NCI-H2171 treated with DMSO at 0.1 percent for 48 hours (cell line): ENCODE results near the gene RPGR.

Source experiments
- DNase-seq: peaks from one replicate; lab custom pipeline; 2025; lab: John Stamatoyannopoulos, UW

The RPGR gene

DNA sequence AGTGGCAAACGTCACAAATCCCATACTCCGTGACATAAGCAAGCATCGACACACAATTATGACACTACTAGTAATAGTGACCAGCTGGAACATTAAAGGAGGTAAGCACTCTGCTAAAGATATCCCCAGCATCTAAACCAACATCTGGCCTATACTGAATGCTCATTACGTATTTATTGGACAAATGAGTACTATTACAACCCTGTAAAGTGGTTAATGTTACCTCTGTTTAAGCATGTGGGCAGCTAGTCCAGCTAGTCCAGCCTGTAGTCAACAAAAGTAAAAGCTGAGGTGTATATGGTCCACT is 419 bp upstream of the RPGR start:
- no peak for DNase-seq

DNA sequence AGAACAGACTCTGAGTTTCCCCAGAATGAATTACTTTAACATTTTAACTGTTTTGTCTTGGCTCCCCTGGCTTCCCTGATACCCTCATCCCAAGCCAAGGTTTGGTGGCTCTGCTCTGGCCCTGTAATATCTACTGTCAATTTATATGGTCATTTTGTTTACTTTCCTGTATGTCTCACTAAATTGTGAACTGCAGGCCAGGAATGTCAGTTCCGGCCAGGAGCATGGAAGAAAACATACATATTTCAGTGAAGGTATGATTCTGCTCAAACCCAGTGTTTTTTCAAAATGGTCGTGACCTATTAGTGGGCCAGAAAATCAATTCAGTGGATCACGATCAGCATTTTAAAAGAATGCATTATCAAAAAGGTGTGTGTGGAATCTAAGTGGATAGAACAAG is 1.2 kb downstream of the RPGR start:
- no peak for DNase-seq

DNA sequence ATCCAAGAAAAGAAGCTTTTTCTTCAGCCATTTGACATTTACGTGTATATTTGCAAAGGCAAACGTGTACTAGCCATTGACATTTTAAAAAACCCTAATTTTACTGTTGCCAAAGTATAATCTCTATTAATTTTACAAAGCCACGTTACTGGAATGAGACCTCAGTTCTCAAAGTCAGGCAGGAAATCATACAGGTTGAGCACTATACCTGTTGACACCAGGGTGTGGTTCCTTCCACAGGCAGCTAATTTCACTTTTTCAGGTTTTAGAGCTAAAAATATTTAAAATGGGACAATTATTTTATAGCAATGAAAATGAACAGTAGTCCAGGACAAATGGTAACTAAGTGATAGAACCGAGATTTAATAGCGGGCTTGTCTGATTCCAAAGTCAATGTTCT is 6.5 kb downstream of the RPGR start:
- no peak for DNase-seq

DNA sequence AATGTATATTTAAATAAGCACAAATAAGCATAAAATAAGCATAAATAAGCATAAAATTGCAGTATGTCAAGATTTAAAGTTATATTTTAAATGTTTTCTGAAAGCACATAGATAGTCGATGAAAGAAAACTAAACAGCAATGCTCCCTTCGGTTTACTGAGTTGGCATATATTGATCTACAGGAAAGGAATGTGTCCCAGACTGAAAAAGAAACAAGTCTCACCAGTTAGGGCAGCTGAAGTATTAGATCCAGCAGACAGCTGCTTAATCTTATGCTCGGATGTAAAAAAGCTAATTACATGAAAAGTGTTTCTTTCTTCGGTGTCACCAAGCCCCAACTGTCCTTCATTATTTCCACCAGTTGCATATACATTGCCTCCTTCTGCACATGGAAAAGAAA is 8.7 kb downstream of the RPGR start:
- DNase-seq, result no peak

DNA sequence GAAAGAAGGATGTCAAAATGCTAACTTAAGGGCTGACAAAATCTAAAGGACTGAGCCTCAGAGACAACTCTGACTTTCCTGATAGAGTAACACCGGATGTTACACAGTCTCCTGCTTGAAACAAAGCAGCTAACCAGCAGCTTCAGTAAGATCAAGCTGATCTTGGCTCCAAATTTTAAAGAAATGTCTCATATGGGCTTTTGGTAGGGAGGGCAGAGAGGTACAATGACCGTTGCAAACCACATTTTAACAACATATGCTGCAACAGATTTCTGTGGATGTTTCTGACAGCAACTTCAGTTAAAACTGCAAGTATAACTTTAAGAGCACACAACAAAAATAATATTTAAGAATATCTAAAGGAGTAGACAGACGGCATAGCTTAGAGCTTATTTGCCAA is 9.1 kb downstream of the RPGR start:
- no peak for DNase-seq

DNA sequence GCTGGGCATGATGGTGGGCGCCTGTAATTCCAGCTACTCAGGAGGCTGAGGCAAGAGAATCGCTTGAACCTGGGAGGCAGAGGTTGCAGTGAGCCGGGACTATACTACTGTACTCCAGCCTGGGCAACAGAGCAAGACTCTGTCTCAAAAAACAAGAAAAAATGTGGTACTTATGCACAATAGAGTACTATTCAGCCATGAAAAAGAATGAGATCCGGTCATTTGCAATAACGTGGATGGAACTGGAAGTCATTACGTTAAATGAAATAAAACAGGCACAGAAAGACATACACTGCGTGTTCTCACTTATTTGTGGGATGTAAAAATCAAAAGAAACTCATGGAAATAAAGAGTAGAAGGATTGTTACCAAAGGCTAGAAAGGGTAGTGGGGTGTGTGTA is 12.1 kb downstream of the RPGR start:
- DNase-seq, result no peak

DNA sequence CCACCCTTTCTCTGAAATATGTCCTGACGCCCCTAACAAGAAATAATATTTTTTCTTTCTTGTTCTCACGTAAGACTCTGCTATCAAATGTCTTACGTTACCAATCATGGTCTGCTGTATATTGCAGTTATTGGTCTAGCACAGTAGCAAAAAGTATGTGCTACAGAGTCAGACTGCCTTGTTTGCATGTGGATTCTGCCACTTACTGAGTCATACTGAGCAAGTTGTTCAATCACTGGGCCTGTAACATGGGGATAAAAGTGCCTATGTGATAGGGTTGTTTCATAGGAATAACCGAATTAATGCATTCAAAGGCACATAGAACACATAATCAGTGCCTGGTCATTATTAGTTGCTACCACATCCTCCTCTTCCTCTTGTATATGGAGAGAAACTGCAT is 14.1 kb downstream of the RPGR start:
- no peak for DNase-seq

DNA sequence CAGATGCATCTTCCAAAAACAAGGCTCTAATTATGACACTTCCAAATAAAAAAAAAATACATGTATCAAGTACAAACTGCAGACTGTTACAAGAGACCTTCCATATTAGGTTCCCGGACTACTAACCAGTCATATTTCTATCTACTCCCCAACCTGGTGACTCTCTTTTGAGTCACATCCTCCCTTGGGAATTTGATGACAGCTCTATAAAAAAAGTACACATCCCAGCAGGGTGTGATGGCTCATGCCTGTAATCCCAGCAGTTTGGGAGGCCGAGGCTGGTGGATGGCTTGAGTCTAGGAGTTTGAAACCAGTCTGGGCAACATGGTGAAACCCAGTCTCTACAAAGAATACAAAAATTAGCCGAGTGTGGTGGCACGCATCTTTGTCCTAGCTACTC is 14.9 kb downstream of the RPGR start:
- DNase-seq, result no peak

DNA sequence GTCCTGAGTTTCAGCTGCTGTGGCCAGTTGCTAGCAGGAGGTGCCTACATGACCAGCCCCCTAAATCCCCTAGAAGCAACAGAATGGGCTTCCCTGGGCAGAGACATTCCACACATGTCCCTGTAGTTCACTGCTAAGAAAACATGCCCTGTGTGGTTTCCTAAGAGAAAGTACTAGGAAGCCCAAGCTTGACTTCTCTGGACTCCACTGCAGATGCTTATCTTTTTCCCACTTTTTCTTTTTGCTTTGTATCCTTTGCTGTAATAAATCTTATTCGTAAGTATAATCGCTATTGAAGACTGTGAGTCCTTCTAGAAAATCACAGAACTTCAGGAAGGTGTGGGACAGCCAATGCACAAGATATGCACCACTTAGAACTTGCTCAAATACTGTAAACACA is 15.6 kb downstream of the RPGR start:
- no peak for DNase-seq

DNA sequence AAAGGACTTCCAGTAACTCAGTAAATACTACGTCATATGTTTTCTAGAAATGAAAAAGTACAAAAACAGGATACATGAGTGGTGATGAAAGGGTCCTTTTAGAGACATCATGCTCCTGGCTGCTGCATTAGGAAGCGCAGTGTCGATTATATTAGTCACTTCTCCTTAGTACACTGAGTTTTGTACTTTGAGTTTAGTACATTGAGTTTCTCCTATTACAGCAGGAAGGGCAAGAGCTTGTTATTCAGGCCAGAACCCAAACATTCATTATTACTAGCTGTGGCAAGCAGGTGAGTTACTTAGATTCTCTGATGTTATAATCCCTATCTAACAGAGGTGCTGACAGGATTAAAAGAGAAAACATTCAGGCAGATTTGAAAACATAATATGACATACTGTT is 21.3 kb downstream of the RPGR start:
- DNase-seq, result no peak

DNA sequence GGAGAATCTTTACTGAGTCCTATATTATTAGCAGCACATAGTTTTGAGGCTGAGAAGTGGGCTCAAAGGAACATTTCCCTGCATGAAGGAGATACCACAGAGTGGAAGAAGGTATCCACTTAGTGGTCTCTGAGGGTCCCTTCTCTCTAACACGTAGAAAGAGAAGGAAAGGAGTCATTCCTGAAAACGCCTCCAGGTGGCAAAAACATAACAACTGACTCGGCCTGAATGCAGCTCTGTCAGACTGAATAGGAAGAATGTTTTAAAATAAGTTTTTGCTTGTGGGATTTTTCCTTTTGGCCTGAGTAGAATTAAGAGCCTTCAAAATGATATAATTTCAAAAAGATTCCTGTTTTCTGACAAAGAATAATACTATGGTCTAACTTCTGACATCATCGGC is 23.3 kb downstream of the RPGR start:
- no peak for DNase-seq

DNA sequence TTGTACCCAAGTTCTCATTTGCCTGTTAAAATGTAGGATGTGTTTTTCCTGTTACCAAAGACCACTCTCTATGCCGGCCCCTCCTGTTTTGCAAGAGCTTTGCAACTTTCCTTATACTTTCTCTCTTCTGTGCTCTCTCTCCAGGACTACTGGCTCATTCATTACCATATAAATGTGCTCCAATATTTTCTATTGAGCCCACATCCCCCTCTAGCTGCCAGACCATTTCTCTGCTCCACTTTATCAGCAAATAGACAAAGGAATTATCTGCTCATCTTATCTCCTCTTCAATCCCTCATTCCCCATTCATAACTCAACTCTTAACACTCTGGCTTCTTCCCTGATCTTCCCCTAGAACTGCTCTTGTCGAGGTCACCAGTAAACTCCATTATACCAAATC is 33.6 kb downstream of the RPGR start:
- no peak for DNase-seq

DNA sequence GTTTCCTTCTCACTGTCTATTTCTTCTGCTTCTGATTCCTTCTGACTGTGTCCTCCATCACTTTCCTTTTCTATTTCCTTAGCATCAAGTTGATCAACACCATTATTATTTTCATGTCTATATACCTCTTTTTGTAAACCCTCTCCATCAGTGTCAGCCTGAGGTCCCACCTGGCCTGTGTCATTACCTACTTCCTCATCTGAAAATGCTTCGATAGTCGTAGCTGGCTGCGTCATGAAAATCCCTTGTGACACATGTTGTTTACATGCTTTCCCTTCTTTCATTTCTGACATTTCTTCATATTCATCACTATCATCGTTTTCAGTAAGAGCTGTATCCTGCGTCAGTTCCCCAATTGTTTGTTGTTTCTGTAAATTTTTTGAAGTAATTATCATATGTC is 39.6 kb downstream of the RPGR start:
- DNase-seq, result no peak

DNA sequence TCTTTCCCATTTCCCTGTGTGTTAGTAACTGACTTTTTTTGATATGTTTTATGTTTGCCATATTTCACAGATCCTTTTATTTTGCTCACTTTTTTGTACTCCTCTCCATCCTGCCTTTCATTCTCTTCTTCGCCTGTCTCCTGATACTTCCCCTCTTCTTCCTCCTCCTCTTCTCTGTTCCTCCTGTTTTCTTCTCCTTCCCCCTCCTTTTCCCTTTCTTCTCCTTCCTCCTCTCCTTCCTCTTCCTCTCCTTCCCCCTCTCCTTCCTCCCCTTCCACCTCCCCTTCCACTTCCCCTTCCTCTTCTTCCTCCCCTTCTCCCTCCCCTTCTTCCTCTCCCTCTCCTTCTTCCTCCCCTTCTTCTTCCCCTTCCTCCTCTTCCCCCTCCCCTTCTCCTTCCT is 41.7 kb downstream of the RPGR start:
- DNase-seq, result no peak

DNA sequence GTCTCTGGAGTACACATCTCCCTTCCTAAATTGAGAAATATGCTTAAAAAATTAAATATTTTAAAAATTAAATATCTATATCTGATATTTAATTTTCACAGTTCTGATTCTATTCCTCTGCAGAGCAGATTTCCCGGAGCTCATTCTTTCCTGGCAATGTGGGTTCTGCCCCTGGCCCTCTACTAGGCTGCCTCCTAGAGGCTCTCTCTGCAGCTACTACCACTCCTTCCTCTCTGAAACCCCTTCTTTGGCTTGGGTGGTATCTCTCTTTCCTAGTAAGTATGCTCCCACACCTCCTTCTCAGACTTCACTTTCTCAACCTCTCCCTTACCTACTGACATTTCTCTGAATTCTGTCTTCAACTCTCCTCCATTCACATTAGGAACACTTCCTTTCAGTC is 45.3 kb downstream of the RPGR start:
- DNase-seq, result no peak

DNA sequence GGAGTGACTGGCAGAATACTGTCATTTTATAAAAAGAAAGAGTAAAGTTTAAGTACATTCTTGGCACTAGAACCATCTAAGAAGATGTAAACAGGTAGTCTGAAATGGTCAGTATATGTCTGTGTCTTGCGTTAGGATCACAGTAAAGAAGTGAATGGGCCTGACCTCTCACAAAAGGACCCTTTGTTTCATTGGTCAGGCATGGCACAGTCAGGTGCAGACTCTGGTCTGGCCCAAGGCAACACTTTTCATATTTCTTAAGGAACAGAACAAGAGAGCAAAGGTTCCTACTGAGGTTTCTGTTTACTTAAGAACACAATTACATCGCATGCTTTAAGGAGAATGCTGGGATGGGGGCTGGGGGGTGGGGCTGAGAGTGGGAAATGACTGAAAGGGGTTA is 48.1 kb downstream of the RPGR start:
- DNase-seq, result no peak

DNA sequence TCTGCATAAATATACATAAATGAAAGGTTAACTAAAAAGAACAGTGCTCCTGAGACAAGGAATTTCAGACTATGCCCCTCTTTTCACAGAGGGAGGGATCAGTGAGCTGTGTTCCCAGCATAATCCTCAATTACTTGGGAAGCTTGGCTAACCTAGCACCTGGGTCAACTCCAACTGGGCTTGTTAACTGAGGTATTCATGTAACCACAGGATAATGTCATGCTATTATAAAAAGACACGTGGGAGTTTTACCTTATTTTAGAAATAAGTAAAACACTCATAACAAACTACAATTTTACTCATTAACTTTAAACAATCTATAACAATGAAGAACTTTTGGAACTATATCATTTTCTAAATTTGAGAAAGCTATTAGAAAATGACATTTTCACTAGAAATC is 48.6 kb downstream of the RPGR start:
- no peak for DNase-seq

DNA sequence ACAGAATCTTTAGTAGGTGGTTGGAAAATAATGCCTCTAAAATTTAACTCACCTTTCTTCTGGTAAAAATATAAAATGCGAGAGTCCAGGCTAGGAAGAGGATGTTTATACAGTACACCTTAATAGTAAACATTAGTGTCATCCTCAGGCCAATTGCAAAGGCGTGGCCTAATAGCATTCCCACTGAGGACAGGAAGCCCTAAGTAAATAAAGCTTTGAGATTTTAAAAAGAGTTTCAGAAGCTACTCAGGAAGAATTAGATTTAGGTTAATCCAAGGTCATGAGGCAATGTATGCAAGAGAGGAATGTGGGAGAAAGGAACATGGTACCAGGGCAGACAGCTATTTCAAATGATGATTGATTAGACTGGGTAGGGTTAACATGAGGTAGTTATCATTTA is 49.5 kb downstream of the RPGR start:
- no peak for DNase-seq

DNA sequence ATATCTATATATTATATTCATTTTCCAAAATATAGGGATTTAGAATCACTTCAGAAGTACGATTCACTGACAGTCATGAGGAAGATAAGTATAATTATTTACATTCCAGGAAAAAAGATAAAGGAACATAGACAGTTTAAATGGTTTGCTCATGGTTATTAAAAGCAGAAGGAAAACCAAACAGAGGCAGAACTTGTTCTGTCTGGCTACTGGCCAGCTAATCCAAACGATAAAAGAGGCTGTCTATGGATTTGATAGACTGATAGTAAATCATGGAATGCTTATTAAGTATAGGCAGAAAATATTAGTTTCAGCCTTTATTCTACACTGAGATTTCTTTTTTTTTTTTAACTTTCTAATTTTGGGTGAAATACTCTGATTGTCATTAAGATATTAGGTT is 50.2 kb downstream of the RPGR start:
- DNase-seq, result no peak

DNA sequence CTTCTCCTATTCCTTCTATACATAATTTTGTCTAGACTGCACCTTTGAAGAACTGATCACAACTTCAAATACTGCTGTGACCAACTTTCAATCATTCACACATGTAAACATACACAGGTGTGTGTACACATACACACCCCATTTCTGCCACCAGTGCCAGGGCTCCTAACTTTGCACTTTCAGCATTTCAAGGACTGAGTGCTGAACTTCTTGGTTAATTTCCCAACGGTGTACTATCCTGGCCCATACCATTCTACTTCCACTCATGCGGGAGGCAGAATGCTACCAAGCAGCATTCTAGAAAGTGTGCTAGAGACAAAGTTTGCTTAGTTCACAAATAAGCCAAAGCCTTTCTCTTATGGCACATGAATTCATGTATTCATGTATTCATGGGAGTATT is 51.2 kb downstream of the RPGR start:
- no peak for DNase-seq

DNA sequence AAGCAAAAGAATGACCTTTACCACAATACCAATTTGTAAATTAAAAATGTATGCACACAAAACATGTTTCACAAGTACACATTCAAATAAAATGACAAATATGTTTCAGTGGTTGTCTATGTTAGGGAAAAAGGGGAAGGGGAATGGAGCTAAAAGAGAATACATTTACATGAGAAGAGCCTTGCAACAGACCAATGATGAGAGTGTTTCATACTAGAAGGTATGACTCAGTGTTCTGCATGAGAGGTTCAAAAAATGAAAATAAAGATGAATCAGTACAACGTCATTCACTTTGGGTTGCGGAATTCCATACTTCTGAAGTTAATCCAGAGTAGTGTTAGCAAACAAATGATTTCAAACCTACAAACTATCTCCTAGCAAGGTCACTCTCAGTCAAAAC is 51.7 kb downstream of the RPGR start:
- no peak for DNase-seq

DNA sequence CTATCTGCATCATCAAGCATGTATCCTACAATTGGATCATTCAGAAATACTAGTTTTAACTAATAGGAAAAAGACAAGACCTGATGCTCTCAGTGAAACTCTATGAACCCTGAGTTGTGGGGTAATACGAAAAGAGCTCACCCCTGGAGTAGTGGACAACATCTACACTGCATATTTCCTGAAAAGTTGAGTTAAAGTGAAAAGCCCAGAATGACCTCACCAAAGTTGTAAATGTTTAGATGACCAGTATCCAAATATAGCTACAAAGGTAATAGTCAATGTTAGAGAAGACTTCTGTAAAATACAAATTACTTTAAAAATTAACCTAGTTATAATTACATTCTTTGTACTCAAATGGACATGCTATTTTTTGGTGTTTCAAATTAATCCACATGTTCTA is 53.9 kb downstream of the RPGR start:
- no peak for DNase-seq

DNA sequence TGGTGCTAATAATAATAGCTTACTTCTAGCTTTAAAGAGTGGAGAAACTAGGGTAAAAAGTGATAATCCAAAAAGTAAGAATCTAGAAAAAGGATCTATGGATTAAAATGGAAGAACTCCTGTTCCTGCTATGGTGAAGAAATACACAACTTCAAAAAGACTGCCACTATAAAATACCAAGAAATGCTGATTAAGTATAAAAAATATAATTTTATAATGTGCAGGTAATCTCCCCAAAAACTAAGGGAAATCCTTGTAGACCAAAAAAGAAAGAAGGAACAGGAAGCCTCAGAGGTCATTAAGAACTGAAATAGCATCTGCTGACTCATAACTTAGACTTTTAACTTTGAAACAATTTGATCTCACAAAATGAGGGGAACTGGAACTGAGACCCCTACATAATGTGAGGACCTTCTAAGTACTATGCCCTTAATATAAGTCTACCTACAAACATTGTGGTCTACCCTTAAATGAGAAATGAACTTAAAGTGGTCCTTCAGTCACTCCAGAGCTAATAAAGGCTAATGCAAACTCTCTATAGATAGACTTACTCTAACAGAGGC is 56.1 kb downstream of the RPGR start:
- DNase-seq, result no peak

DNA sequence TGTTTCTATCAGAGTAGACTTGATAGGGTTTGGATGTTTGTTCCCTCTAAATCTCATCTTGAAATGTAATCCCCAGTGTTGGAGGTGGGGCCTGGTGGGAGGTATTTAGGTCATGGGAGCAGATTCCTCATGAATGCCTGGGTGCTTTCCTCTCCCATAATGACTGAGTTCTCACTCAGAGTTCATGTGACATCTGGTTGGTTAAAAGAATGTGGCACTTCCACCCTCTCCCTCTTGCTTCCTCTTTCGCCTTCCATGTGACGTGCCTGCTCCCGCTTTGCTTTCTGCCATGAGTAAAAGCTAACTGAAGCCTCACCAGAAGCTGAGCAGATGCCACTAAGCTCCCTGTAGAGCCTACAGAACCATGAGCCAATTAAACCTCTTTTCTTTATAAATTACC is 59.3 kb downstream of the RPGR start:
- DNase-seq, result peak; percentile 5
